Transverse colon (tissue), 4 donors: Measurements from ENCODE around the gene DLL1.

Experiments
- CTCF ChIP-seq, 5 experiments: fragments of 200-600 bp in 3 of 5; fragments of 450-650 bp in 2 of 5; sonication (generic) in 3 of 5; IDR thresholded peaks; 1 replicate in 2 of 5; 2 replicates in 3 of 5; pipeline ENCODE4 v1.5.1; 2016 to 2017; ENCODE audit warnings: antibody characterized with exemption in 5 of 5, inconsistent platforms in 3 of 5, mild to moderate bottlenecking in 2 of 5, moderate library complexity in 1 of 5
- EP300 ChIP-seq: sonication (generic); formaldehyde crosslinking; IDR thresholded peaks from one replicate; pipeline ENCODE4 v1.6.1; 2017; ENCODE audit warnings: antibody characterized with exemption, low read depth
- POLR2A ChIP-seq: fragments of 450-650 bp; IDR thresholded peaks from one replicate; pipeline ENCODE4 v1.6.1; 2016; ENCODE audit warnings: antibody characterized with exemption, mild to moderate bottlenecking, moderate library complexity
- POLR2AphosphoS5 ChIP-seq, 3 donors: sonication (generic); formaldehyde crosslinking; IDR thresholded peaks; one replicate each; pipeline ENCODE4 v1.6.1; 2016; ENCODE audit warnings: antibody characterized with exemption in 3 of 3

GRCh38 chr6:170269846-170270541 lies 20.9 kb downstream of the DLL1 start:
- TF ChIP-seq CTCF (IDR thresholded peaks at IDR 0.05) = no peak
- TF ChIP-seq POLR2A = no peak
- TF ChIP-seq POLR2AphosphoS5 (IDR thresholded peaks at IDR 0.05) = no peak
- TF ChIP-seq EP300 = no peak
